HG02642 (cell line): ENCODE measurements around the gene JPH3.

Experiments
- ATAC-seq: cut with Tn5 transposase; IDR thresholded peaks from one replicate; pipeline ENCODE4 v1.9.1; 2021; ENCODE audit warnings: mild to moderate bottlenecking; ENCODE audit not compliant: unreplicated experiment, poor library complexity

The JPH3 gene

DNA sequence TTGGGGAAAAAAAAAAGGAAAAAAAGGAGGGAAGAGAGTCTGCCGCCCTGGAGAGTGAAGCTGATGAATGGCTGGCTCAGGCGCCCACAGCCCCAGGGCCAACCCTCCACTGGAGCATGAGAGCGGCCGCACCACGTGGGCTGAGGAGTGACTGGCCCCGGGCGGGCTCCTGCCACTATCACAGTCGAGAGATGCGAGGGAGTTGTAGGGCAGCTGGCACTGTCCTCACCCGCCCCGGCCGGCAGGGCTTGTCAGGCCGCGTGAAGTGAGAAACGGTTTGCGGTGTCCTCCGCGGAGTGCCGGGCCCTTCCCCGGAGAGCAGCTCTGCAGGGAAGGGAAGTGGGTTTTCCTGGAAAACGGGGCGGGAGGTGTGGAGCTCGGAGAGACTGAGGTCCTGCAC, 45.9 kb downstream of the JPH3 start:
- ATAC-seq = no peak

- no peak for ATAC-seq
Observed at GRCh38 chr16:87648698-87649487, 46.6 kb downstream of the JPH3 start.

GRCh38 chr16:87652386-87652785, 50.1 kb downstream of the JPH3 start:
- ATAC-seq = no peak

- ATAC-seq = no peak
Observed at GRCh38 chr16:87652799-87653198, 50.5 kb downstream of the JPH3 start.

DNA sequence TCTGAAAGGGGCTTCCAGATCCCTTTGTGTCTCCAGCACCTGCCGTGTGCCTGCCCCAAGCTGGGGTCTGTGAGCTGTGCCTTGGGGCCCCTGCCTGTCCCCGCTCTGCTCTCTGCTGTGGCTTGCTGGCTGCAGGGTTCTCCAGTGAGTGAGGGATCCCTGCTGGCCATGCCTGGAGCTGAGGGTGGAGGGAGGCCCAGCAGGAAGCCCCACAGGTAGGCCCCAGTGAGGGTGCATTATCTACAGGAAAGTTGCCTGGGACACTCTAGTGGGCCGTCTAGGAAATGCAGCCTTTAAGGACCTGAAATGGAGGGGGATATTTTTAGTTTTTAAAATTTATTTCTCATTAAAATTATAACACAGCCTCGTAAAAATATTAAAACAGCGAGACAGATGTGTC, 50.9 kb downstream of the JPH3 start:
- no peak for ATAC-seq

DNA sequence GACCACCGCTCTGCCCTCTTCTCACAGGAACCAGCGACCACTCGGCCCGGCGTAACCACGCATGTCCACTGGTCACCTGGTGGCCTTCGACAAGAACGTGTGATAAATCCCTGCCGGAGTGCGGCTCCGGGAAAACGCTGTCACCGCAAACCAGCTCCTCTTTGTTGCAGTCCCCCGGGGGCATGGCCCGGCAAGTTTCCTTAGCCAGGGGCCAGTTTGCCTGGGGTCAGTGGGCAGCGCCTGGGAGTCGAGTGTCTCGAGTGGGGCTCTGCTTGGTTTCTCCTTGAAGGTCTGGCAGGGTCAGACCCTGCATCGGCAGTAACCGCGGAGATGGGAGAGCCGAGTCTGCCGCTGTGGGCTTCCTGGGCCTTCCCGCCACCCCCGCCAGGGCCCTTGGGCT, 52.5 kb downstream of the JPH3 start:
- no peak for ATAC-seq

- ATAC-seq = no peak
Observed at GRCh38 chr16:87656328-87656727, 54.0 kb downstream of the JPH3 start.

DNA sequence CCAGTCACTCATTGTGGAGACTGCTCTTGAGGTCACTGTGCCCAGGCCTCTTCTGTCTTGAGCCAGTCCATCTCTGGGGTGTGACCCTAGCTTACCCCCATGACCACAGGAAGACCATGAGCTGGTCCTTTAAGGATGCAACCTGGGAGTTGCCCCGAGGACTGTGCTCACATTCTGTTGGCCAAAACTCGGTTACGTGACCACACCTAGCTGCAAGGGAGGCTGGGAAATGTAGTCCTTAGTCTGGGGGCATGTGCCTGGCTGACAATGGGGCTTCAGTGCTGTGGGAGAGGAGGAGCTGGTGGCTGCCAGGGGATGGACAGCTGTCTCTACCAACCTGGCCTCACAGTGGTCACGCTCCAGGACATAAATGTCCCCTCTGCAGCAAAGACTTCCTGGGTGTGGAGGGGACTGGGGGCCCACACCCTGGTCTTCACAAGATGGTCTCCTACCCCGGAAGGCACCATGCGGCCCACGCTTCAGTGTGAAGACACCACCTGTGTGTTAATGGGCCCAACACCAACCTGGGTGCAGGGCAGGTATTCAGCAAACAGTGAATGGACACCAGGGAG, 55.4 kb downstream of the JPH3 start:
- no peak for ATAC-seq

GRCh38 chr16:87658564-87659225, 56.4 kb downstream of the JPH3 start:
- no peak for ATAC-seq

DNA sequence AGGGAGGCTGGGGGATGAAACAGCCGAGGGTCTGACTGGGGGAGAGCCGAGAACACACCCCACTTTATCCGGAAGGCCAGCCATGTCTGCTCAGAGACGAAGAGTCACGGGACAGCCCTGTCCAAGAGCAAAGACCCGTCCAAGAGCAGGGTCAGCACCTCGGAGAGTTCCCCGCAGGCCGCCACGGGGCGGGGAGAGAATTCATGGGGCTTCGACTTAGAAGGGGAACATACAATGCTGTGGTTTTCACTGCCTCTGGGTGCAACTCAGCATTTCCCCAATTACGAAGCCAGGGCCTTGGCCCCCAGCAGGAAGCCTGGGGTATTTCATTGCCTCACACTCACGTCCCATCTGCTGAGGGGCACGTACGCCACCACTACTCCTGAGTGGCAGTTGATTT, 59.3 kb downstream of the JPH3 start:
- no peak for ATAC-seq

- no peak for ATAC-seq
Observed at GRCh38 chr16:87662254-87663204, 60.2 kb downstream of the JPH3 start.

DNA sequence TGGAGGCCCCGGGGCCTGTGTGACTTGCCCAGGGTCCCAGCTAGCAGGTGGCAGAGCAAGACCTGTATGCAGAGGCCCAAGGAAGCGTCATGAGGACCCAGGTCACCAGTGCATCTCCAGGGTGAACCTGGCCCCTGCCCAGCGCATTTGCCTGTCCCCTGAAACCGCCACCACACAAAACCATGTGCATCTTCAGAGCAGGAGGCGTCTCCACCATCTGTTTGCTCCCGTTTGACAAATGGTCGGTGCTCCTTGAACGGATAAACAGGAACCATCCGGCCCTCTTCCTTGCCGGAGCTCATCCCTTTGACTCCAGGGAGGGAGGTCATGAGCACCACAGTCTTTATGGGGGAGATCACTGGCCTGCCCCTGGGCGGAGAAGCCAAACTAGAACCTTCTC, 62.5 kb downstream of the JPH3 start:
- ATAC-seq = no peak

- no peak for ATAC-seq
Observed at GRCh38 chr16:87665193-87665592, 62.9 kb downstream of the JPH3 start.

- ATAC-seq = no peak
Observed at GRCh38 chr16:87666919-87667318, 64.6 kb downstream of the JPH3 start.

- no peak for ATAC-seq
Observed at GRCh38 chr16:87667443-87667842, 65.1 kb downstream of the JPH3 start.

- no peak for ATAC-seq
Observed at GRCh38 chr16:87667946-87668345, 65.6 kb downstream of the JPH3 start.

GRCh38 chr16:87669672-87670071, 67.4 kb downstream of the JPH3 start:
- no peak for ATAC-seq

DNA sequence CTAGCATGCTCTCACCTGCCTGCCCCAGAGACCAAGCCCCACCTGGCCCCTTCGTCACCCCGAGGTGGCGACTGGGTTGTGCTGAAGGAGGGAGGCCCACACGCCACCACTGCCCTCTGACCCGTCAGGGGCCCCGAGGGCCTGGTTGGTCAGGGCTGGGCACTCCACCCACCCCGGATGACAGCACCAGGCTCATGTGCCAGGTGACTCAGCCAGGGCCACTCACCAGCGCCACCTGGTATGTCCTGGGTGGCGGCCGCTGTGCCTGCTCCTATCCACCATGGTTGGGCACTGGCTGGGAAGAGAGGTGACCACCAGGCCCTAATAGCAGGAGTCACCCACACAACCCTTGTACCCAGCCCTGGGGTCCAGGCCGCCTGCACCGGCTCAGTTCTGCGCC, 68.9 kb downstream of the JPH3 start:
- no peak for ATAC-seq

- ATAC-seq = no peak
Observed at GRCh38 chr16:87671715-87672270, 69.5 kb downstream of the JPH3 start.

DNA sequence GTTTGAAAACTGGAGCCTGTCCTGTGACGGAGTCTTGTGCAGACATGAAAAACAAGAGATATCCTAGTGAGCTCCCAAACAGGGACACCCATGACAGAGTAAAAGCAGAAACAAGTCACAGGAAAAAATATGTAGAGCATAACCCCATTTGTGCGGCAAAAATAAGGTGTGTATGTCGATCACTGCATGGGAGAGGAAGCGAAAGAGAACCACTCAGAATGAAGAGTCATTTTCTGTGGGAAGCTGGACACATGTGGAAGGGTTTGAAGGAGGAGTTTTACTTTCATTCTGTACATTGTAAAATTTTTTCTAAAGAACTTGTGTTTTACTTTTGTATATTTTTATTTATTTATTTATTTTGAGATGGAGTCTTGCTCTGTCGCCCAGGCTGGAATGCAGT, 72.1 kb downstream of the JPH3 start:
- no peak for ATAC-seq
